GM21360 (cell line): Measurements from ENCODE around the gene CCNB2.

Source experiments
- ATAC-seq: cut with Tn5 transposase; IDR thresholded peaks from one replicate; pipeline ENCODE4 v1.9.1; 2021; ENCODE audit warnings: mild to moderate bottlenecking, moderate library complexity; ENCODE audit not compliant: unreplicated experiment

Gene CCNB2

DNA sequence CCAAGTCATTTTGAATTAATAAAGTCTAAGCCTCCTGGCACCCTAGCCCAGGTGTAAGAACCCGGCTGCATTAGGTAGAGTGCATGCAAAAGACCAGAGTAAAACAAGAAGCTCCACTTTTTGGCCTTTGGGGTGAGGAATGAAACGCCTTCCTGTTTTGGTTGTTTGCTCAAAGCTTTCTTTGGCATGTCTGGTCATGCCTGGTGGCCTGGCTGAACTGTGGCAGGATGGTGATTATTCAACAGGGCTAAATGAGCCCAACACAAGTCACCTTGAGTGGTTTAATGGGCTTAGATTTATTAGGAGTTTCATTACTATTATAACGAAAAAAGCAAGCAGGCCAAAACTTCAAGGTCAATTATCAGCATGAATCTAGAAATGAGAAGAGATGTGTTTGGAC, 60.8 kb downstream of the CCNB2 start:
- no peak for ATAC-seq

DNA sequence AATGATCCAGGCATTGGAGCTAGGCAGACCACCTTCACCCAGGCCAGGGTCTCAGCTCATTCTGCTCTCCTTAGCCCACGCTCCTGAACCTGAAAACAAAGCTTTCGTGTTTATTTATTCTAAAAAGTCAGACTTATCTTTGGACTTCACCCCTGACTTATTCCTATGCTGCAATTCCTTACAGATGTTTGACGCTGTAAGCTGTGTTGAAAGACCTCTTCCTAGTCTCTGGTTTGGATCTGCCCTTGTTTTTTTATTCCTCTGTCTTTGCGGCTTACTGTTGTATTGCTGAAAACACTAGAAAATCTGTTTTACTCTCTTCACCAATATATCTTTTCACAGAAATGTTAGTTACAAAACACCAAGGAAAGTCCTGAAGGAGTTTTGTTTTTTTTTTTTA, 61.2 kb downstream of the CCNB2 start:
- ATAC-seq: no peak

DNA sequence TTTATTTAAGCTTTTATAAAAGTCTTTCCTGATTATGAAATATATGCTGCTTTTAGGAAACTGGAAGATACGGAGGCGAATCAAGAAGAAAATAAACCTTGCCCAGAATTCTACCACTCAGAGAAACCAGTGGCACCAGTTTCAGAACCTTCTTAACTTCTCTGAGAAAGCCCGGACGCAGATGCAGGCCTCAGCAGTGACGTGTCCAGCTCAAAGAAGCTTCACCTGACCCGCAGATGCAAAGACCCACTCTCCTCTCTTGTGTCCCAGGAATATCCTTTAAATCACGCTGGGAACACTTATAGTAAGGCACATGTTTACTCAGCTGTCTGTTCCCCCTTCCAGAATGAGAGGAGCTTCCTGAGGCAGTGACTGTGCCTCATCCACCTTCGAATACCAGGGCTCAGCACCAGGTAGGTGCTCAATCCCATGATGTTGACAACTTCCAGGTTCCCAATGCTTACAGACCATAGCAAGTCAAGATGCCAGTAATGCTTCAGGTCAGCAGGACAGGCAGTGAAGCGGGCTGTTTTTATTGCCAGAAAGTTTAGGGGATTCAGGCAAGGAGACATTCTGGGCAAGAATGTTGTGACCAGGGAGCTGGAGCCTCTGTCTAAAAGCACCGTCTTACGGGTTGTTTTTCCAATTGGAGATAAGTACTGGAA, 61.8 kb downstream of the CCNB2 start:
- ATAC-seq: no peak

DNA sequence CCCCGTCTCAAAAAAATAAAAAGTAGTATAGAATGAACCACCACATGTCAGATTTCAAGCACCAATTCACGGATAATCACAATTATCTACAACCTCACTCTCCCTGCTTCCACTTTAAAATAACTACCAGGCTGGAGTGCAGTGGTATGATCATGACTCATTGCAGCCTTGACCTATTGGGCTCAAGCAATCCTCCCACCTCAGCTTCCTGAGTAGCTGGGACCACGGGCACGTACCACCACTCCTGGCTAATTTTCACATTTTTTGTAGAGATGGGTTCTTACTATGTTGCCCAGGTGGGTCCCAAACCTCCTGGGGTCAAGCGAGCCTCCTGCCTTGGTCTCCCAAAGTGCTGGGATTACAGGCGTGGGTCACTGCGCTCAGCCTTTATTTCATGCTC, 63.6 kb downstream of the CCNB2 start:
- no peak for ATAC-seq

DNA sequence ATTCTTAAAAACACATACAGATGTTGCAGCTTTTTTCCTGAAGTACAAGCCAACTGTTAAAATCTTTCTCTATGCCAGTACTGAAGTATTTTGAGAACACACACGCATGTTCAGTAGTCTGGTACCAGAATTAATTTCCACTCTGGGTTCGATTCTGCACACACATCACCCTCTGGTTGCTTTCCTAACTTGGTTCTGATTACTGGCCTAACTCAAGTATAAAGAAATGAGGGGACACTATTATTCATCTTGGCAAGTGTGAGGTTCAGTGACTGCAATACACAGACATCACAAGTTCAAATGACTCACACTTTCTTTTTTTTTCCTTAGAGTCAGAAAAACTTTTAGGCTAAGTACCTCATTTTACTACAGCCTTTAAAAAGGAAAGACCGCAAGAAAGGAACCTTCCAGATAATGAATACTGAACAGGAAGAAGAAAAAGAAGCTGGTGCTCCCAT, 64.3 kb downstream of the CCNB2 start:
- no peak for ATAC-seq

DNA sequence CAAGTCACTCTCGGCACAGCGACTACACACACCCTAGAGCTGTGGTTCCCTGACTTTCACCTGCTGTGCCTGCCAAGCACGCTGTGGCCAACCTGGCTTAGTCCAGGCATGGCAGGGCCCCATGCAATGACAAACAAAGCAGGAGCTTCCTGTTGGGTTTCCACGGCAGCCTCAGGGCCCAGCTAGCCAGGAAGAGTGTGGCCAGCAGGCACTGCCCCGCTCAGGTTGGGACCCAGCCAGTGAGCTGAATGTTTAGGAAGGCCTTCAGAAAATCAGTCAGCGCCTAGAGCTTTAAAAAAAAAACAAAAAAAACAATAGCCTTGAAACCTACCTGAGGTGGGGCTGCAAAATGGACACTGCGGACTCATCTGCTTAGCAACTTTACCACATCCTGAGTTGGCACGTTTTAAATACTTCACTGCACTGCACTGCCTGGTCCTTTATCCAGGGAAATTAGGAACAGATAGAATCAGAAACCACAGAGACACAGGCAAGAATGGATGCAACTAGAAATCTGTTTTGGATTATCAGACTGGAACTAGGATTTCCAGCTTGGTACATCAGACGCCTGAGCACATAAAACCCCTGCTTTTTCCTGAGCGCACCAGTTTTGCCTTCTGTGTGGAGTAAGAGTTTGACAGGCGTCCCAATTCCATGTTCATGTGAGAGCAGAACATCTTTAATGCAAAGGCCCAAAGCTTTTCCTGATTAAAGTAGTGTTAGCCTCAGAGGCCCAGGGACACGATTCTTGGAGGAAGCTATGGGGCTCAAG, 65.5 kb downstream of the CCNB2 start:
- ATAC-seq: no peak

DNA sequence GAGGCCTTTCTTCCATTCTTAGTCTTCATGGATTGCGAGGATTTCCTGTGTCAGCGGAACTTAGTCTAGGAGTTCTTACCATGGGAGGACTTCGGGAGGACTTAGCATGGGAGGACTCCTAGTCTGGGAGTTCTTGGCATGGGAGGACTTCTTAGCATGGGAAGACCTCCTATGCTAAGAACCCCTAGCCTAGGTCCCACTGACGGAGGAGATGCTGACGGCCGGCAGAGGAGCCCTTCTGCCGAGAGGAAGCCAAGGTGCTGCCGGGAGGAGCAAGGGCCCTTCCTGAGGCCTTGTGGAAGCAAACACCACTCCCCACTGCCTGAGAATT, 66.1 kb downstream of the CCNB2 start:
- no peak for ATAC-seq

DNA sequence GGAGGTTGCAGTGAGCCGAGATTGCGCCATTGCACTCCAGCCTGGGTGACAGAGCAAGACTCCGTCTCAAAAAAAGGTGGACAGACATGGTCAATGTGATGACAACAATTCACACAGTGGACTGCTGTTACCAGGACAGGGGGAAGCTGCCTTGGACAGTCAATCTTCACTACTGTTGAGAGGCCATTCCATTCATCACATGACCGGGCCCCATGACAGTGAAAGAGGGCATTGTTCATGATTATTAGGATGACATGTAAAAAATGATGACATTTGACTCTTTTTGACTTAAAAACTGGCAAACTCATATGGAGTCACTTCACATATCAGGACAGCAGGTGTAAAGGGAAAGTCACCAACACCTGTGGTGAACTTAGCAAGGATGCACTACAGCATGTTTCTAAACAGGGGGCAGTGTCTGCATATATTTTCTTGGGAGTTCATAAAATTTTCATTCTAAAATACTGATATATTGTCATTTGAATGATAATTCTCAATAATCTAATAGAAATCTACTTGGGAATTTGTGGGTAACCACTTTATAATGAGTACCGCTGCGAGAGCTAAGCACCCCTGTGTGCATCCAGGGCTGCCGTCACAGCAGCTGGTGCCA, 67.4 kb downstream of the CCNB2 start:
- ATAC-seq: no peak

DNA sequence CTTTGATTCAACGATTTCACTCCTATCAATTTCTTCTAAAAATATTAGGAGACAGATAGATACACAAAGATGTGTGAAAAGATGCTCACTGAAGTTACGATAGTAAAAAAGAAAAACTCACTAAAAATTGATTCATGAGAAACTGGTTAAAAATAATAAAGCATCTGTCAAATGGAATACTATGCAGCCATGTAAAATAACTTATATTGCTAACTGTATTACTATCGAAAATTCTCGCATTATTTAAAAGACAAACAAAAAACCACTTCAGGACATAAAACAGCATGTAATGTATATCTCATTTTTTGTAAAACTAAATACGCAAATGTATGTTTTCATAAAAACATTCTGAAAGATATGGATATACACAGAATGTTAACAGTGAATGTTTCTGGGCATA, 68.2 kb downstream of the CCNB2 start:
- no peak for ATAC-seq

DNA sequence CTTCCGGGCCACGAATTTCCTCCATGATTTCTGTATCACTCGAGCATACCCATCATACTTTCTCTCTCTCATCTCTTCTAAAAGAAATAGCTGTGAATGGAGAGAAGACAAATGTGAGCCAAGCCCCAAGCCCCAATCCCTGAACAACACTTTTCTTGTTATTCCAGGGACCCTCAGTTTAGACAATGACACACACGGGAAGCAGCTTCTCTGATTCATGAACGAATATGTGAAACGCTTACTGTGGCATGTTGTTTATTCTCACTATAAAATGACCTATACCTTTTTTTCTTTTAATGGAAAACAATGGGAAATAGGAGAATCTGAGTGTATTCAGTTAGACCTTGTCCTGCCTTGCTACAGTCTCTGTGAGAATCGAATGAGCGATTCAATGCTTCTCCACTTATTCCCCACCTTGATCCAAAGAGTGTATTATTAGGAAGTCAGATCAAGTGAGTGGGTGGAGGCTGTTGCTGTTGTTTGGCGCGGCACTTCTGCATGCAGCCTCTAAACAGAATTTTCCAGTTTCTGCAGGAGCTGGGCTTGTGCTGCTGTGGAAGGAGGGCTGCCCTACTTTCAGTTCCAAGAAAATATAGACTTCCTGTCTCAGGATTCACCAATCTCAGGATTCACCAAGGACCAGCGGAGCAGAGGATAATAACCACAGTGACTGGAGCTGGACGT, 69.3 kb downstream of the CCNB2 start:
- no peak for ATAC-seq
